Activated CD4-positive, CD25-positive, alpha-beta regulatory T cell (primary cell): ENCODE results near the gene CAPRIN1.

Source experiments
- DNase-seq, 4 experiments: peaks; one replicate each; lab custom pipeline; 2025; lab: John Stamatoyannopoulos, UW

The CAPRIN1 gene

DNA sequence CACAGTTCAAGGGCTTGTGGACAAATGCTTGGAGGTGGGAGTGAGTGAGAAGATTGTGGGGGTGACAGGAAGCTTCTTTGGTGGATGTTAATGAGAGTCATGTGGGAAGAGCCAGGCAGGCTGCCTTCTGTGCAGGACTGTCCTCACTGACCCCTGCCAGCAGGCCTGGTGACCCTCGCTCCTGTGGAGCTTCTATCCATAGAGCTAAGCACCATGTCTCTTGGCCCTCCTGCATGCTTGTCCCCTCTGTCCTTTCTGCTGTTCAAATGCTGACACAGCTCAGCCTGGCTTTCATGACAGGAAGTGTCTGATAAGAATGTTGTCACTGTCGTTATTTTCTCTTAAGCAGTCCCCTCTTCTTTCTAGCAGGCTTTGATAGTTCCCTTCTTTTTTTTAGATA, 91.5 kb downstream of the CAPRIN1 start:
- DNase-seq, result no peak

DNA sequence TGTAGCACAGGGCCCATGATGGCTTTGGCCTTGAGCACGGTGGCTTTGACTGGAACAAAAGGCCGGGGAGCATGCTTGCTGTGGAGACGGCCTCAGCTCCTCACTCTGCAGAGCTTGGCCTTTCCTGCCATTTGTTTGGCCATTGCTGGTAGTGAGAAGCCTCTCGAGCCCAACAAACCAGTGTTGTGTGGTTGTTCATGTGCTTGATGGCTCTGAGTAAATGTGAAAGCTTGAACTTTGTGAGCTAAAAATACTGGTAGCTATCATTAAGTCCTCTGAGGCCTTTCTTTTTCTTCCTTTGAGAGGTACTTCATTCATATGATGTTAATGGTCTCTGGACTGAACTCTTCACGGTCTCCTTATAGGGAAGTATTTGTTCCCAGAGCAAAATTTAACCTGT, 93.5 kb downstream of the CAPRIN1 start:
- DNase-seq, result no peak

DNA sequence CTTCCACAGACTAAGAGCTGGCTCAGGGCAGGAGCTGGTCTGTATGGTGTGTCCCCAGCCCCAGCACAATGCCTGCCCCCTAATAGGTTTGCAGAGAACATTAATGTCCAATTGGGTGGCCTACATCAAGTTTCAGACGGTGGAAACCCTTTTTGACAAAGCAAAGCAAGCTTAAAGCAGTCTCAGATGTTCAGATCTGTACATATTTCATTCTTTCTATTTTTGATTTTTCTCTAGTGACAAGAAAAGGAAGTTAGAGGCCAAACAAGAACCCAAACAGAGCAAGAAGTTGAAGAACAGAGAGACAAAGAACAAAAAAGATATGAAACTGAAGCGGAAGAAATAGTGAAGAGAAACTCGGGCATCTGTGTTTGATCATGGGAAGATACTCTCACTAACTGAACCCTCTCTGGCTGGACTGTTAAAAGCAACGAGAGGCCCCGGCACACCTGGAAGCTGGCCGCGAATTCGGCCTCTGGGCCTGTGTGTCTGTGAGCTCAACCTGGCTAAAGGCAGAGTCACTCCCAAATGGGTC, 94.4 kb downstream of the CAPRIN1 start:
- DNase-seq, result no peak

DNA sequence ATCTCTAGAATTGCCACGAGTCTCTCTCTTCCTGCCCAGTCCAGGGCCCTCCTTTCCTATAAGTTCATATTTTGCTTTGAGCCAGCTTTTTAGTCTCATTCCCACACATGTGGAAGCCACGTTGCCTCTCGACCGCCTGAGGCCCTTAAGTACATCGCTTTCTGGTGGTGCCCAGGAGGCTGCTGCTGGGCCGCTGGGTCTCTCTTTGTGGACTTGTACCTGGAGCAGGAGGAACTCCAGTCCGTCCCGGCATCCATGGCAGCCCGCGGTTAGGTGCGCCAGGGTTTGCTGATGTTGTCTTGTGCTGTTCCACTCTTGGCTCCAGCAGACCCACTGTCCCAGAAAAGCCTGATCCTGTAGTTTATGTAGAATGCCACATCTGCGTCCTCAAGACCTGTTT, 94.9 kb downstream of the CAPRIN1 start:
- no peak for DNase-seq

DNA sequence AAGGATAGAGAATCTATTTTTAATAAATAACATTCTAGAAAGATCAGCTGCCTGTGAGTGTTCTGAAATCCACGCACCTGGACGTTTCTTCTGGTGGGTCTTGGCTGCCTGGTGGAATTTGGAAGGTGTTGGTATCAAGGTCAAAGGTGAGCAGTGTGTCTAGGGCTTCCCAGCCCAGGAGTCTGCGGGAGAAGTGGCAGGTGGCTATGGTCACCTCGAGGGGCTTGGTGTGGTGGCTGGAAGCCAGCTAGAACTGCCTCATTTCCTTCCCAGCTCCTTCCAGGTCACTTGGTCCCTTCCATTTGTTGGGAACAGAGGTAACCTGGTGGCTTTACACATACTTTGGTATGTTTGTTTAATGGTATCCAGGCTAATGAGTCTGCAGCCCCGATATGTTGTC, 95.3 kb downstream of the CAPRIN1 start:
- DNase-seq, result no peak

DNA sequence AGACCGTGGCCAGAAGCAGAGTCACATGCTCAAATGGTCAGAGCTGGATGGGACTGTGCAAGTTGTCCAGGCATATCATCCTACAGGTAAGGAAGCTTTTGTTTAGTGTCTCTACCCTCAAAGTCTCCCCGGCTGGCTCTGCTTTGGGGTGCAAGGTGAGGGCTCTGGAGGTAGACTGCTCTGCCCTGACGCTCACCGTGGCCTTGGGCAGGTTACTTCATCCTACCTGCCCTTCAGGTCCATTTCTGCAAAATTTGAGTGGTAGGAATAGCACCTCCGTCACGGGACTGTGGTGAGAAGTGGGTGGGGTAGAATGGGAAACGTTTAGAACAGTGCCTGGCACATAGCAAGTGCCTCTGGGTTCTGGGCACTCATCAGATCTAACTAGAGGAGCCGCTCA, 96.0 kb downstream of the CAPRIN1 start:
- DNase-seq, result no peak

DNA sequence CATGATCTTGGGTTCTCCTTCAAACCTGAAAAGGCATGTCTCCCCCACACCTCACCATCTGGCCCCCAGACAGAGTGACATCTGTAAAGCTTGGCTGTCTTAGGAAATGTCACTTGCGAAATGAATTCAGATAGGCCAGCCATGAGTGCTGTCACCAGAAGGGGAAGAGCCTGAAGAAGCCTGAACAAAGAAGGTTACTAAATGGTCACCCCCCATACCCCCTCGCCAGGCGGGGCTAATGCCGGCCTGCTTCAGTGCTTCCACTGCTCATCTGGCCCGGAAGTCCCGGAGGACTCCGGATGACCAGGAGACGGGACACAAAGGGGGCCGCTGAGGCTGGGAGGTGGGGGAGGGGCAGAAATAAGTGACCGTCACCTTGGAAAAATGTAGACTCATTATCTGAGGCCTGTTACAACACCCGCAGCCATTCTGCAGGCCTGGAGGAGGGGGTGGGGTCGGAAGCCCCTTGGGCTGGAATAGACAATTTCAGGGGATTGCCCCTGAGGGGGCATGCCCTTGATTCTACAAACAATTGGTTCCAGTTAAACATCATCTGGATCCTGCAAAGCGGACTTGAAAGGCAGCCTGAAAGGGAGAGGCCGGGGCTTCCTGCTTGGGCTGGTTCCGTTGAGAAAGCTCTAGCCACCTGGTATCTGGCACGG, 97.1 kb downstream of the CAPRIN1 start:
- DNase-seq, result no peak

DNA sequence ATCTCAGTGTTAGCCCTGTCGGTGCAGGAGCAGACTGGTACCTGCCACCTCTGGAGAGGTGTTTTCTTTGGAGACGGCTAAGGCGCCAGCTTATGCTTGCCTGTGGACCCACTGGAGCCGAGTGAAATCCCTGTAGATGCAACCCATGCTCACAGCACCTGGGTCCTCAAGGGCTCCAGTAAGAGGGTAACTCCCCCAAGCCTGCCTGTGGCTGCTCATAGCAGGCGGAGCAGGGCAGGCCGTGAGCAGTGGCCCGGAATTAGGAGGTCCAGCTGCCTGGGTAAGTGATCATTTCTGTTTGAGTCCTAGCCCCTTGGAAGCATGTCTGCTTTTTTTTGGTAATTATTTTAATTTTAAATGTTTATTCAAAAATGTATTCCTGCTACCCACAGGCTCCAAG, 97.7 kb downstream of the CAPRIN1 start:
- DNase-seq, result no peak

DNA sequence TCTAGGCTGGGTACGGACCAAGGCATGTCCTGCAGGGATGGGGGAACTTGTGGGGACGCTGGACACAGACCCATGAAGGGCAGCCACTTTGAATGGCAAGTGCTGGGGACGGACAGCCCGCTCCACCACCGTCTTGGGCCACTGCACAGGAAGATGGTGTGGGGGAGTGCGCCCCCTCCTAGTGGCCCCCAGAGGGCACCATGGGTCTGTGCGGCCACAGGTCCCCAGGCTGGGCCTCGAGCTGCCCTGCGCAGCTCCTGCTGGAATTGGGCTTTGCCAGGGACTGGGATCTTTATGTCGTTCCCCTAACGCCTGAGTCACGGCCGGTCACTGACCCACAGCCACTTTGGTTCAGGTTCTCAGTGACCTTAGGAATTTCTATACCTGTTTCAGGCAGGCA, 98.3 kb downstream of the CAPRIN1 start:
- DNase-seq, result no peak

DNA sequence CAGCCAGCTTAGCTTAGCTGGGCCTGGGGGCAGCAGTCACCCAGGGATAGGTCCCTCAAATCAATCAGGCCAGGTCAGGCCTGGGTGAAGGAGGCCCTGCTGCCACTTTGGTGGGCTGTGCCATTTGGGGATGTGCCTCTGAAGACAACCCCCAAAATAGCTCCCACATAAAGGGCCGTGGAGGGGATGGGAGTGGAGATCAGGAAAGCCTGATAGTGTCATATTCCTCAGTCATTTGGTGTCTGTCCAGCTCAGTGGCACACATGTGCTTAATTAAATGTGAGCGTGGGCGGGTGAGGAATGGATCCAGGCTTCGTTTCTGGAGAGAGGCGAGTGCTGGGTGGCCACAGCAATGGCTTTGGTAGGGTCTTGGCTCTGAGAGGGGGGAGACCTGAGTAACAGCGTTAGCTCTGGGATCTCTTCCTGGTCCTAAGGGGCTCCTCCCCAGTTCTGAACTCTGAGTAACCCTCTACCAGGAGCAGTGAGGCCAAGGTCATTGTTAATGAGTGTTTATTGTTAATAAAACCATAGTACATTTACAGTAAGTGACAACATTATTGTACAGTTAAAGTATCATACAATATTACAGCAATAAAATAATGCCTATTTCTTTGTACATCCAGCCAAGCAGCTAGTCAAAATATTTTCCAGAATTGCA, 99.1 kb downstream of the CAPRIN1 start:
- no peak for DNase-seq
